ENCODE data around the gene LRRC36. TPM values are rescaled to one million over a fixed set of nuclear protein-coding genes. Genes with fewer than 3 reads are reported as not detected.

The LRRC36 gene
- total and polyA plus RNA-seq, 8 donors: 0.37 to 33.0 (median 0.96) TPM; not detected in 4

DNA sequence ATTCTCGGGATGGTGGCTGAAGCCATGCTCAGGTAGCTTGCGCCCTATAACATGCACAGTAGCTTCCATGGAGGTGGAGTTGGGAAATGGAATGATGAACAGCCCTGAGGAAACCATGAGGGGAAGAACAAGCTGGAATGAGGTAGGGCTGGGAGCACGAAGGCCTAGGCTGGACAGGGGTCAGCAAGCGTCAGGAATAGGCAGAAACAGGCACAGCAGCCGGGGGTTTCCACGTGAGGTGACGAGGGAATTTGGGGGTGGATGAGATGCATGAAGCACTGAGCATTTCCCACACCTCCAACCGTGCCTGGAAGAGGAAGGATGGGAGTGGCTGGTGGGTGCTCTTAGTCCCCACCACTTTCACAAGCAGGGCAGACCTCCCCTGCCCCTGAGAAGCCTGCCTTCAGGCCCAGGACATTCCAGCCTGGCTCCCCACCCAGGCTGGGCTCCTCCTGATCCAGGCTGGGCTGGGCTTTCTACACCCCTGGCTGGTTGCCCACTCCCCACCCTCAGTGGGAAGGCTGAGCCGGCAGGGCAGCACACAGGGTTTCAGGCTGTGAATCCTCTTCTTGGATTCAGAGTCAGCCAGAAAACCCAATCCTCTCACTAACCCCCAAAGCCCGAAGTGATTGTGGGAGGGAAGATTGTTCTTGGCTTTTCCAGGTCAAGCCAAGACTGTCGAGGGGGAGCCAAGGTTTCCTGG lies 25.4 kb upstream of the LRRC36 start:
- 63 to 73% (median 66%) methylated on average over 10 to 11 of the region's 11 CpGs for WGBS, 5 donors
- intact Hi-C loops (cut with DNase I; ENCODE audit: low total_unique reads): no loop called here
- Histone ChIP-seq H3K9me3 (no peaks in the 10 kb centered on the region), H3K27me3 (peaks cover 0 to 11% (median 0%) of the 10 kb centered on the region in 3 donors), H3K4me3 (no peak overlapping the region), H3K4me1 (peaks cover 8 to 16% (median 12%) of the 10 kb centered on the region in 4 donors), H3K36me3 (no peaks in the 10 kb centered on the region), H3K27ac (peak overlapping the region in 2 of 5 donors; percentile 27 to 46)
- DNase-seq: peak; percentile 58 to 67
- TF ChIP-seq POLR2A (IDR thresholded peaks at IDR 0.05) (no peak), EP300 (IDR thresholded peaks at IDR 0.05) (no peak), POLR2AphosphoS5 (IDR thresholded peaks at IDR 0.05) (no peak)
- TF ChIP-seq, protein P1, sequence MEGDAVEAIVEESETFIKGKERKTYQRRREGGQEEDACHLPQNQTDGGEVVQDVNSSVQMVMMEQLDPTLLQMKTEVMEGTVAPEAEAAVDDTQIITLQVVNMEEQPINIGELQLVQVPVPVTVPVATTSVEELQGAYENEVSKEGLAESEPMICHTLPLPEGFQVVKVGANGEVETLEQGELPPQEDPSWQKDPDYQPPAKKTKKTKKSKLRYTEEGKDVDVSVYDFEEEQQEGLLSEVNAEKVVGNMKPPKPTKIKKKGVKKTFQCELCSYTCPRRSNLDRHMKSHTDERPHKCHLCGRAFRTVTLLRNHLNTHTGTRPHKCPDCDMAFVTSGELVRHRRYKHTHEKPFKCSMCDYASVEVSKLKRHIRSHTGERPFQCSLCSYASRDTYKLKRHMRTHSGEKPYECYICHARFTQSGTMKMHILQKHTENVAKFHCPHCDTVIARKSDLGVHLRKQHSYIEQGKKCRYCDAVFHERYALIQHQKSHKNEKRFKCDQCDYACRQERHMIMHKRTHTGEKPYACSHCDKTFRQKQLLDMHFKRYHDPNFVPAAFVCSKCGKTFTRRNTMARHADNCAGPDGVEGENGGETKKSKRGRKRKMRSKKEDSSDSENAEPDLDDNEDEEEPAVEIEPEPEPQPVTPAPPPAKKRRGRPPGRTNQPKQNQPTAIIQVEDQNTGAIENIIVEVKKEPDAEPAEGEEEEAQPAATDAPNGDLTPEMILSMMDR (IDR thresholded peaks at IDR 0.05): no peak

DNA sequence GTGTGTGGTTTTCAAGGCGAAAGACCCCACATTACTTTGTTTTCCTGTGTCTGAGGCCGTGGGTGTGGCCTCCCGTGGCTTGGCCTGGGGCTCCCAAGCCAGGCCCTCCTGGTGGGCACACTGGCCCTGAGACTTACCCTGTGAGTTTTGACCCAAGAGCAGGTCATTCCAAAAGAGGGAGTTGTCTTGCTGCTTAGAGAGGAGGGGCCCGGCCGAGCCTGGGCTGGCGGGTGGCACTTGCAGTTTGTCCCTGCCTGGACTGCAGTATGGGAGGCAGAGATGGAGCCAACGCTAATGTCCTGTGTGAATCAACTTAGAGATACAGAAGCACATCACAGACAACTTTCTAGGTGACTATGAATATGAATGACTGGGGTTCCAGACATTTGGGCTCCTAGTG lies 24.5 kb upstream of the LRRC36 start:
- H3K27ac ChIP-seq: peak overlapping the region in 2 of 5 donors; percentile 27 to 46
- H3K27me3 ChIP-seq: peaks cover 0 to 11% (median 0%) of the 10 kb centered on the region in 3 donors
- intact Hi-C loops (cut with DNase I; ENCODE audit: low total_unique reads): no loop called here
- no peaks in the 10 kb centered on the region for H3K36me3 ChIP-seq
- 34 to 70% (median 40%) methylated on average over 6 to 7 of the region's 7 CpGs for WGBS, 5 donors
- H3K4me3 ChIP-seq: no peak overlapping the region
- no peaks in the 10 kb centered on the region for H3K9me3 ChIP-seq
- TF ChIP-seq POLR2AphosphoS5 (IDR thresholded peaks at IDR 0.05) (no peak), EP300 (IDR thresholded peaks at IDR 0.05) (no peak), POLR2A (IDR thresholded peaks at IDR 0.05) (no peak)
- TF ChIP-seq, protein P1 (IDR thresholded peaks at IDR 0.05): no peak
- DNase-seq: no peak
- H3K4me1 ChIP-seq: peaks cover 5 to 16% (median 11%) of the 10 kb centered on the region in 4 donors

DNA sequence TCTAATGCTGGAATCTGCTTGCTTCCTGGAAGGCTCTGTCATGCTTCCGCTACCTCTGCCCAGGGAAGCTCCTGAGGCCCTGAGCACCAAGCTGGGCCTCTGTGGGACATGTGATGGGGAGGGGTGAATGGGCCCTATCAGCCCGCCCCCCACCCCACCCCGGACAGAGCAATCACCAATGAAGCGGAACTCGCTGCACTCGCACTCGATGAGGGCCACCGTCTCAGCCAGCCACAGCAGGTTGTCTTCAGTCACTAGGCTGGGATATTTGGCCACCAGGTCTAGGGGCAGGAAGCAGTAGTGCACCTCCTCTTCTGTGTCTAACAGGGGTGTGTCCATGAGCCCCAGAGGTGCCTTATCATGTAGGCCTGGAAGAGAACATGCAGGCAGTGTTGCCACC lies 23.6 kb upstream of the LRRC36 start:
- H3K4me1 ChIP-seq: peaks cover 5 to 16% (median 11%) of the 10 kb centered on the region in 4 donors
- H3K9me3 ChIP-seq: no peaks in the 10 kb centered on the region
- no peak for TF ChIP-seq POLR2A (IDR thresholded peaks at IDR 0.05)
- no peak for TF ChIP-seq EP300 (IDR thresholded peaks at IDR 0.05)
- TF ChIP-seq POLR2AphosphoS5 (IDR thresholded peaks at IDR 0.05): no peak
- TF ChIP-seq, protein P1 (IDR thresholded peaks at IDR 0.05): no peak
- 81 to 90% (median 86%) methylated on average over 8 of the region's 8 CpGs for WGBS, 5 donors
- H3K27me3 ChIP-seq: peaks cover 0 to 11% (median 0%) of the 10 kb centered on the region in 3 donors
- no peak overlapping the region for H3K4me3 ChIP-seq
- no peaks in the 10 kb centered on the region for H3K36me3 ChIP-seq
- intact Hi-C loops (cut with DNase I; ENCODE audit: low total_unique reads): no loop called here
- no peak overlapping the region for H3K27ac ChIP-seq
- DNase-seq: no peak

DNA sequence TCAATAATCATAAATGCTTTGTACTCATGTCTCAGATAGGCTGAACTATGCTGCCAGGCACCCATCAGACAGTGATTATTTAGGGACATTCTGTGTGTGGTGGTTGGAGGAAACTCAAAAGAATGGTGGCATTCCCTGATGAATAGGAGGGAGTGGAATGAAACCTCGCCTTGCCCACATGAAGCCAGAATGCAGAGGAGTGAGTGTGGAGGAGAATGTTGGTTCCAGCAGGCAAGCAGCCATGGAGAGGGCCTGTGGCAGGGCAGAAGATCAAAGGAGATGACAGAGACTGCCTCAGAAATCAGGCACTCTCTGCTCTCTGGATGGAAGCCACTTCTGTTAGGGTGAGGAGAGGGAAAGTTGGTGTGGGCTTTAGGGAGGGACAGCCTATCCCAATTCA lies 22.6 kb upstream of the LRRC36 start:
- H3K4me1 ChIP-seq: peaks cover 5 to 16% (median 11%) of the 10 kb centered on the region in 4 donors
- TF ChIP-seq POLR2AphosphoS5 (IDR thresholded peaks at IDR 0.05) (no peak), POLR2A (IDR thresholded peaks at IDR 0.05) (no peak), EP300 (IDR thresholded peaks at IDR 0.05) (no peak)
- TF ChIP-seq, protein P1 (IDR thresholded peaks at IDR 0.05): no peak
- no peak overlapping the region for H3K27ac ChIP-seq
- H3K36me3 ChIP-seq: no peaks in the 10 kb centered on the region
- no peak overlapping the region for H3K4me3 ChIP-seq
- WGBS, 5 donors: 79 to 93% (median 90%) methylated on average over 1 of the region's 1 CpG
- no peaks in the 10 kb centered on the region for H3K9me3 ChIP-seq
- peaks cover 0 to 5% (median 0%) of the 10 kb centered on the region in 3 donors for H3K27me3 ChIP-seq
- no peak for DNase-seq
- intact Hi-C loops (cut with DNase I; ENCODE audit: low total_unique reads): no loop called here
